ENCODE measurements around the gene LAMB4.

Gene LAMB4

GRCh38 chr7:107980671-107981190 is 149.4 kb downstream of the LAMB4 start:
- TF ChIP-seq, protein P1, sequence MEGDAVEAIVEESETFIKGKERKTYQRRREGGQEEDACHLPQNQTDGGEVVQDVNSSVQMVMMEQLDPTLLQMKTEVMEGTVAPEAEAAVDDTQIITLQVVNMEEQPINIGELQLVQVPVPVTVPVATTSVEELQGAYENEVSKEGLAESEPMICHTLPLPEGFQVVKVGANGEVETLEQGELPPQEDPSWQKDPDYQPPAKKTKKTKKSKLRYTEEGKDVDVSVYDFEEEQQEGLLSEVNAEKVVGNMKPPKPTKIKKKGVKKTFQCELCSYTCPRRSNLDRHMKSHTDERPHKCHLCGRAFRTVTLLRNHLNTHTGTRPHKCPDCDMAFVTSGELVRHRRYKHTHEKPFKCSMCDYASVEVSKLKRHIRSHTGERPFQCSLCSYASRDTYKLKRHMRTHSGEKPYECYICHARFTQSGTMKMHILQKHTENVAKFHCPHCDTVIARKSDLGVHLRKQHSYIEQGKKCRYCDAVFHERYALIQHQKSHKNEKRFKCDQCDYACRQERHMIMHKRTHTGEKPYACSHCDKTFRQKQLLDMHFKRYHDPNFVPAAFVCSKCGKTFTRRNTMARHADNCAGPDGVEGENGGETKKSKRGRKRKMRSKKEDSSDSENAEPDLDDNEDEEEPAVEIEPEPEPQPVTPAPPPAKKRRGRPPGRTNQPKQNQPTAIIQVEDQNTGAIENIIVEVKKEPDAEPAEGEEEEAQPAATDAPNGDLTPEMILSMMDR (IDR thresholded peaks at IDR 0.05; ENCODE audit: low read length): no peak
- TF ChIP-seq EZH2 (IDR thresholded peaks at IDR 0.05; ENCODE audit: borderline replicate concordance, low read length): no peak
- H3K79me2 ChIP-seq (ENCODE audit: insufficient read depth, low read length): no peaks in the 10 kb centered on the region
- H3K36me3 ChIP-seq (ENCODE audit: insufficient read depth, low read length): no peaks in the 10 kb centered on the region
- no peak overlapping the region for H3K9ac ChIP-seq (ENCODE audit: low read length)
- H3K9me2 ChIP-seq (ENCODE audit: low read depth, low read length): no peaks in the 10 kb centered on the region
- H2AFZ ChIP-seq (ENCODE audit: low read length): no peak overlapping the region
- no peaks in the 10 kb centered on the region for H4K20me1 ChIP-seq (ENCODE audit: insufficient read depth, low read length)
- H3K4me1 ChIP-seq (ENCODE audit: insufficient read depth, low read length, severe bottlenecking): no peaks in the 10 kb centered on the region
- H3K27ac ChIP-seq (ENCODE audit: low read depth, low read length, poor library complexity, severe bottlenecking): no peak overlapping the region
- no peak overlapping the region for H3K4me2 ChIP-seq (ENCODE audit: low read length)
- H3K27me3 ChIP-seq (ENCODE audit: insufficient read depth, low read length): peaks cover under 1% of the 10 kb centered on the region; the same call in 1 of the 2 replicates
- no peaks in the 10 kb centered on the region for H3F3A ChIP-seq (ENCODE audit: insufficient read depth, low read length)
- H3K4me3 ChIP-seq (ENCODE audit: low read depth, low read length, poor library complexity, severe bottlenecking): no peak overlapping the region
- no peaks in the 10 kb centered on the region for H3K9me3 ChIP-seq (ENCODE audit: low read length)

DNA sequence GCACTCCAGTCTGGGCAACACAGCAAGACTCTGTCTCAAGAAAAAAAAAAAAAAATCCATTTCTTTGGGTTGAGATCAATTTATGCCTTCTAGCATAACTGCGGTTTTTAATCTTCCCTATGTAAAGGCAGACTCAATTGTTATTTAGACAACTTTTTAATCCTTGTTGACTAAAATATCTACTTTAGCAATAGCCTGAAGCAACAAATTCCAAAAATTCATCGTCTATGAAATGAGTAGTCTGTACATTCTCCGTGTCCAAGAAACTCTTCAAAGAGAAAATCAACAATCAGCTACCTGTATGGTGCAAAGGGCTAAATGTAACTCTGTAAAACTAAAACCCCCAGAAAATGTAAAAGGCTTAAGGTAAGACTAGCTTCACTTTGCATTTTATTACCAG is 150.0 kb downstream of the LAMB4 start:
- TF ChIP-seq, protein P1 (IDR thresholded peaks at IDR 0.05; ENCODE audit: low read length): no peak
- no peak for TF ChIP-seq EZH2 (IDR thresholded peaks at IDR 0.05; ENCODE audit: borderline replicate concordance, low read length)
- H3K27me3 ChIP-seq (ENCODE audit: insufficient read depth, low read length): peaks cover 4% of the 10 kb centered on the region; the same call in 1 of the 2 replicates
- no peaks in the 10 kb centered on the region for H3K9me3 ChIP-seq (ENCODE audit: low read length)
- H3K79me2 ChIP-seq (ENCODE audit: insufficient read depth, low read length): no peaks in the 10 kb centered on the region
- no peaks in the 10 kb centered on the region for H3K4me1 ChIP-seq (ENCODE audit: insufficient read depth, low read length, severe bottlenecking)
- no peaks in the 10 kb centered on the region for H3K36me3 ChIP-seq (ENCODE audit: insufficient read depth, low read length)
- no peaks in the 10 kb centered on the region for H4K20me1 ChIP-seq (ENCODE audit: insufficient read depth, low read length)
- H3K4me2 ChIP-seq (ENCODE audit: low read length): no peak overlapping the region
- no peak overlapping the region for H3K4me3 ChIP-seq (ENCODE audit: low read depth, low read length, poor library complexity, severe bottlenecking)
- H3K9ac ChIP-seq (ENCODE audit: low read length): no peak overlapping the region
- H3F3A ChIP-seq (ENCODE audit: insufficient read depth, low read length): no peaks in the 10 kb centered on the region
- H3K27ac ChIP-seq (ENCODE audit: low read depth, low read length, poor library complexity, severe bottlenecking): no peak overlapping the region
- no peak overlapping the region for H2AFZ ChIP-seq (ENCODE audit: low read length)
- H3K9me2 ChIP-seq (ENCODE audit: low read depth, low read length): no peaks in the 10 kb centered on the region

DNA sequence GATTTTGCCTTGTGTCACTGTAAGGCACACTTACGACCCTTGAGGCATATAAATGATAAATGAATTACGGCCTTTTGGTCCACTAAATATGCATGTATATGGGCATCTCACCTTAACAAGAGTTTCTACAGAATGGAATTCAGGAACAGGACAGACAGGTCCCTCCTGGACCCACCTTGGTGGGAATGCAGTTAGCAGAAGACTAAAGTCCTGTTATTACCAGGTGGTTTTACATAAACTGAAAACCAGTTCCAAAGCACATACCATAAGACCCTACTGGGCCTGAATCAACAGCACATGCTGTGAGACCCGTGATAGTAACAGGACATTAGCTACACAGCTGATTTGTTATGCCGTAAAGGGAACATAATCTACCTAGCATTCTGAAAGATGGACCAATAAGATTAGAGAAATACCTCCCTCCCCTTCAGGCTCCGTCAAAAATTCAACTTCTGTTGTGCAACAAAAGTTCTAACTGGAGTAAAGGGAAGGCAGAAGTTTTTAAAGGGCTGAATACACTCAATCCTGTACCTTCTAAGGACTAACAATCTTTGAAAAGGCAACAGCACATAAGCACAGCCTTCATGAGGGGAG is 151.2 kb downstream of the LAMB4 start:
- no peaks in the 10 kb centered on the region for H3K4me1 ChIP-seq (ENCODE audit: insufficient read depth, low read length, severe bottlenecking)
- H3K79me2 ChIP-seq (ENCODE audit: insufficient read depth, low read length): no peaks in the 10 kb centered on the region
- no peak for TF ChIP-seq EZH2 (IDR thresholded peaks at IDR 0.05; ENCODE audit: borderline replicate concordance, low read length)
- TF ChIP-seq, protein P1 (IDR thresholded peaks at IDR 0.05; ENCODE audit: low read length): no peak
- H3F3A ChIP-seq (ENCODE audit: insufficient read depth, low read length): no peaks in the 10 kb centered on the region
- no peak overlapping the region for H3K4me2 ChIP-seq (ENCODE audit: low read length)
- no peak overlapping the region for H3K4me3 ChIP-seq (ENCODE audit: low read depth, low read length, poor library complexity, severe bottlenecking)
- H3K27ac ChIP-seq (ENCODE audit: low read depth, low read length, poor library complexity, severe bottlenecking): no peak overlapping the region
- no peaks in the 10 kb centered on the region for H3K36me3 ChIP-seq (ENCODE audit: insufficient read depth, low read length)
- no peak overlapping the region for H2AFZ ChIP-seq (ENCODE audit: low read length)
- peaks cover 4% of the 10 kb centered on the region; the same call in 1 of the 2 replicates for H3K27me3 ChIP-seq (ENCODE audit: insufficient read depth, low read length)
- no peaks in the 10 kb centered on the region for H4K20me1 ChIP-seq (ENCODE audit: insufficient read depth, low read length)
- no peaks in the 10 kb centered on the region for H3K9me2 ChIP-seq (ENCODE audit: low read depth, low read length)
- H3K9me3 ChIP-seq (ENCODE audit: low read length): no peaks in the 10 kb centered on the region
- no peak overlapping the region for H3K9ac ChIP-seq (ENCODE audit: low read length)

Data from OCI-LY1 (cell line).